Cardiac muscle cell (in vitro differentiated cells and primary cell): ENCODE measurements around the gene SDC1. TPM values are rescaled to one million over a fixed set of nuclear protein-coding genes. Genes with fewer than 3 reads are reported as not detected.

Source experiments
- DNase-seq, 2 donors: peaks; one replicate each; pipeline versions ENCODE4 v3.0.0 to v3.0.0-alpha.2; 2010 to 2017; ENCODE audit warnings: low read depth in 1 of 2, low spot score in 1 of 2
- H3K27ac ChIP-seq: fragments of 200-600 bp; sonication (generic); 2 replicates; pipeline ENCODE4 v1.5.1; 2016
- H3K27me3 ChIP-seq: fragments of 200-600 bp; sonication (generic); 2 replicates; pipeline ENCODE4 v1.6.0; 2016; ENCODE audit warnings: control low read depth
- H3K36me3 ChIP-seq: fragments of 200-600 bp; sonication (generic); 2 replicates; pipeline ENCODE4 v1.5.1; 2016; ENCODE audit warnings: control low read depth
- H3K4me1 ChIP-seq: fragments of 200-600 bp; sonication (generic); 2 replicates; pipeline ENCODE4 v1.8.1; 2017; ENCODE audit warnings: low read depth, mild to moderate bottlenecking, mixed run types
- H3K4me3 ChIP-seq: fragments of 200-600 bp; sonication (generic); 2 replicates; pipeline ENCODE4 v1.5.1; 2016; ENCODE audit warnings: mild to moderate bottlenecking
- H3K9me3 ChIP-seq: fragments of 200-600 bp; sonication (generic); 2 replicates; pipeline ENCODE4 v1.5.1; 2017; ENCODE audit warnings: low read depth, mild to moderate bottlenecking, control low read depth
- CTCF ChIP-seq: IDR thresholded peaks from 2 replicates; pipeline ENCODE4 v1.5.1; 2012; ENCODE audit warnings: low read depth, mild to moderate bottlenecking, low read length
- polyA plus RNA-seq: library from polyadenylated mRNA; unstranded; fragments of >200 nt; fragmentation: Nextera tagmentation; extraction: Ambion mirVana; gene quantifications from 2 replicates; pipeline ENCODE4 v1.2.1, GENCODE V29; 2016
- total RNA-seq: library from RNA; depleted of rRNA; stranded (reverse); fragments of >200 nt; gene quantifications from 2 replicates; pipeline ENCODE4 v1.2.3, GENCODE V29; 2016

The SDC1 gene
- total and polyA plus RNA-seq, 2 experiments from 2014 or later: 13.3 to 14.0 TPM

- no peak for TF ChIP-seq CTCF
- H3K36me3 ChIP-seq: no peaks in the 10 kb centered on the region
- no peak for DNase-seq
Measured at GRCh38 chr2:20191714-20192569, 33.0 kb downstream of the SDC1 start.

GRCh38 chr2:20190876-20191713, 33.8 kb downstream of the SDC1 start:
- Histone ChIP-seq H3K4me3 (no peak overlapping the region), H3K27me3 (no peaks in the 10 kb centered on the region), H3K36me3 (no peaks in the 10 kb centered on the region), H3K4me1 (peaks cover 50% of the 10 kb centered on the region), H3K27ac (peak overlapping the region; percentile 26), H3K9me3 (no peaks in the 10 kb centered on the region)
- peak; percentile 35 for TF ChIP-seq CTCF
- peak; percentile 39 to 70 for DNase-seq

More at GRCh38 chr2:20191714-20192569, 33.0 kb downstream of the SDC1 start:
- no peaks in the 10 kb centered on the region for H3K27me3 ChIP-seq
- H3K4me3 ChIP-seq: no peak overlapping the region
- H3K9me3 ChIP-seq: no peaks in the 10 kb centered on the region
- peak overlapping the region; percentile 26 for H3K27ac ChIP-seq
- peaks cover 41% of the 10 kb centered on the region for H3K4me1 ChIP-seq

- no peak overlapping the region for H3K4me3 ChIP-seq
- no peaks in the 10 kb centered on the region for H3K9me3 ChIP-seq
- no peak for TF ChIP-seq CTCF
- H3K27ac ChIP-seq: no peak overlapping the region
- H3K4me1 ChIP-seq: peaks cover 47% of the 10 kb centered on the region
- H3K36me3 ChIP-seq: no peaks in the 10 kb centered on the region
- H3K27me3 ChIP-seq: no peaks in the 10 kb centered on the region
- DNase-seq: no peak
Measured at GRCh38 chr2:20190170-20190569, 34.8 kb downstream of the SDC1 start.

- DNase-seq: no peak
- no peaks in the 10 kb centered on the region for H3K27me3 ChIP-seq
- H3K36me3 ChIP-seq: no peaks in the 10 kb centered on the region
- peaks cover 39% of the 10 kb centered on the region for H3K4me1 ChIP-seq
- H3K9me3 ChIP-seq: no peaks in the 10 kb centered on the region
- TF ChIP-seq CTCF: no peak
- H3K4me3 ChIP-seq: no peak overlapping the region
- peak overlapping the region; percentile 65 for H3K27ac ChIP-seq
Measured at GRCh38 chr2:20189299-20189931, 35.5 kb downstream of the SDC1 start.

GRCh38 chr2:20188851-20189250, 36.1 kb downstream of the SDC1 start:
- peak in 1 of 2 donors; percentile 86 for DNase-seq
- no peaks in the 10 kb centered on the region for H3K9me3 ChIP-seq
- no peaks in the 10 kb centered on the region for H3K36me3 ChIP-seq
- TF ChIP-seq CTCF: no peak
- no peaks in the 10 kb centered on the region for H3K27me3 ChIP-seq
- peak overlapping the region; percentile 65 for H3K27ac ChIP-seq
- peaks cover 38% of the 10 kb centered on the region for H3K4me1 ChIP-seq
- H3K4me3 ChIP-seq: no peak overlapping the region
